HL-60 (cell line): Measurements from ENCODE around the gene SLC26A4.

ENCODE experiments used
- DNase-seq, 2 experiments: peaks; one replicate each; pipeline ENCODE4 v3.0.0-alpha.2; 2010 to 2020; ENCODE audit warnings: low read depth in 1 of 2, low spot score in 1 of 2
- H3K27ac ChIP-seq: fragments of 250-450 bp; sonication (Bioruptor Pico); replicated peaks from 2 replicates; pipeline ENCODE4 v1.5.1; 2020; ENCODE audit warnings: mild to moderate bottlenecking, moderate library complexity
- H3K27me3 ChIP-seq: fragments of 250-450 bp; sonication (Bioruptor Pico); 2 replicates; pipeline ENCODE4 v1.5.1; 2021; ENCODE audit warnings: mild to moderate bottlenecking, moderate library complexity; ENCODE audit not compliant: insufficient read depth, poor library complexity, severe bottlenecking
- H3K4me3 ChIP-seq: replicated peaks from 2 replicates; pipeline ENCODE4 v1.5.1; 2011; ENCODE audit warnings: mild to moderate bottlenecking, control low read depth, low read length; ENCODE audit not compliant: insufficient read depth
- CTCF ChIP-seq: IDR thresholded peaks from one replicate; pipeline ENCODE4 v1.5.1; 2011; ENCODE audit warnings: low read length, control low read depth, inconsistent platforms; ENCODE audit not compliant: insufficient read depth
- GABPA ChIP-seq: IDR thresholded peaks from 2 replicates; pipeline ENCODE4 v1.6.1; 2012; ENCODE audit warnings: low read depth
- POLR2AphosphoS5 ChIP-seq: IDR thresholded peaks from 2 replicates; pipeline ENCODE4 v1.6.1; 2012; ENCODE audit warnings: low read depth
- REST ChIP-seq: IDR thresholded peaks from 2 replicates; pipeline ENCODE4 v1.6.1; 2012; ENCODE audit warnings: low read depth; ENCODE audit not compliant: insufficient replicate concordance
- SPI1 ChIP-seq: IDR thresholded peaks from 2 replicates; pipeline ENCODE4 v1.6.1; 2012; ENCODE audit warnings: low read depth, mild to moderate bottlenecking, borderline replicate concordance

Gene SLC26A4

GRCh38 chr7:107652642-107653041 lies 8.0 kb upstream of the SLC26A4 start:
- no peak overlapping the region for H3K4me3 ChIP-seq
- no peak for DNase-seq
- H3K27ac ChIP-seq, result no peak overlapping the region
- H3K27me3 ChIP-seq, result peaks cover 3% of the 10 kb centered on the region
- TF ChIP-seq POLR2AphosphoS5 (no peak), CTCF (no peak), SPI1 (no peak), GABPA (no peak), REST (no peak)

GRCh38 chr7:107658467-107658866 lies 2.2 kb upstream of the SLC26A4 start:
- DNase-seq, result no peak
- peaks cover 48% of the 10 kb centered on the region for H3K27me3 ChIP-seq

GRCh38 chr7:107659666-107660065 lies 962 bp upstream of the SLC26A4 start:
- no peak overlapping the region for H3K27ac ChIP-seq
- TF ChIP-seq GABPA (no peak), SPI1 (no peak), REST (no peak), POLR2AphosphoS5 (no peak), CTCF (no peak)
- H3K27me3 ChIP-seq, result peaks cover 48% of the 10 kb centered on the region
- H3K4me3 ChIP-seq, result no peak overlapping the region
- no peak for DNase-seq

More at GRCh38 chr7:107658467-107658866, 2.2 kb upstream of the SLC26A4 start:
- Histone ChIP-seq H3K4me3 (no peak overlapping the region), H3K27ac (no peak overlapping the region)
- TF ChIP-seq CTCF (no peak), POLR2AphosphoS5 (no peak), SPI1 (no peak), REST (no peak), GABPA (no peak)
